K562 (cell line): Measurements from ENCODE around the gene ATP5F1D. TPM values are rescaled to one million over a fixed set of nuclear protein-coding genes. Genes with fewer than 3 reads are reported as not detected.

Source experiments
- ATF7 ChIP-seq: fragments of 450-650 bp; IDR thresholded peaks from 2 replicates; pipeline ENCODE4 v1.7.1; 2014; ENCODE audit warnings: mild to moderate bottlenecking, moderate library complexity
- BRF1 ChIP-seq: IDR thresholded peaks from 3 replicates; pipeline ENCODE4 v1.6.1; 2011; ENCODE audit warnings: borderline replicate concordance, mild to moderate bottlenecking; ENCODE audit not compliant: insufficient read length; ENCODE audit errors: extremely low read depth
- GABPB1 ChIP-seq: sonication (generic); formaldehyde crosslinking; IDR thresholded peaks from 2 replicates; pipeline ENCODE4 v1.8.0; 2022; ENCODE audit warnings: mild to moderate bottlenecking, missing genetic modification reagents
- HNRNPK ChIP-seq: fragments of 200-400 bp; formaldehyde crosslinking; IDR thresholded peaks from one replicate; pipeline ENCODE4 v1.6.1; 2018; ENCODE audit warnings: mild to moderate bottlenecking, low read depth, low read length; ENCODE audit not compliant: poor library complexity, severe bottlenecking
- NFE2L1 ChIP-seq: fragments of 450-650 bp; IDR thresholded peaks from 2 replicates; pipeline ENCODE4 v1.6.1; 2016; ENCODE audit warnings: missing genetic modification characterization, low read depth, mild to moderate bottlenecking, missing compliant biosample characterization, moderate library complexity, borderline replicate concordance
- RBBP5 ChIP-seq: fragments of 200-600 bp; sonication (generic); IDR thresholded peaks from 2 replicates; pipeline ENCODE4 v1.6.1; 2012; ENCODE audit warnings: borderline replicate concordance, mild to moderate bottlenecking, low read length, control low read depth, inconsistent platforms; ENCODE audit not compliant: insufficient read depth, poor library complexity, severe bottlenecking
- RBM34 ChIP-seq: fragments of 200-400 bp; formaldehyde crosslinking; IDR thresholded peaks from 2 replicates; pipeline ENCODE4 v1.6.1; 2018; ENCODE audit warnings: low read length, borderline replicate concordance; ENCODE audit not compliant: insufficient read depth
- SAP30 ChIP-seq: fragments of 200-600 bp; sonication (generic); IDR thresholded peaks from 2 replicates; pipeline ENCODE4 v1.6.1; 2012; ENCODE audit warnings: borderline replicate concordance, low read depth, mild to moderate bottlenecking, moderate library complexity, low read length, control low read depth, inconsistent platforms; ENCODE audit not compliant: insufficient read depth, poor library complexity, severe bottlenecking
- SIN3A ChIP-seq, 2 experiments: fragments of 150-350 bp in 1 of 2; IDR thresholded peaks; 2 replicates each; pipeline ENCODE4 v1.6.1; 2011 to 2016; ENCODE audit warnings: borderline replicate concordance in 2 of 2, low read depth in 2 of 2, low read length in 2 of 2, mild to moderate bottlenecking in 2 of 2, moderate library complexity in 2 of 2; ENCODE audit not compliant: control insufficient read depth in 1 of 2
- ZBTB40 ChIP-seq, 2 experiments: fragments of 450-650 bp in 1 of 2; sonication (generic) in 1 of 2; formaldehyde crosslinking in 1 of 2; IDR thresholded peaks; 2 replicates each; pipeline versions ENCODE4 v1.7.1 to v1.9.0; 2016 to 2022; ENCODE audit warnings: inconsistent platforms in 1 of 2, mild to moderate bottlenecking in 1 of 2, missing genetic modification reagents in 1 of 2
- ZNF324 ChIP-seq: fragments of 250-450 bp; sonication (Bioruptor Pico); IDR thresholded peaks from 2 replicates; pipeline ENCODE4 v1.4.0; 2020; ENCODE audit warnings: mild to moderate bottlenecking
- ZNF431 ChIP-seq: sonication (generic); formaldehyde crosslinking; IDR thresholded peaks from 2 replicates; pipeline ENCODE4 v1.8.0; 2022; ENCODE audit warnings: mild to moderate bottlenecking, missing genetic modification reagents
- ZNF445 ChIP-seq: fragments of 250-450 bp; sonication (Bioruptor Pico); IDR thresholded peaks from 2 replicates; pipeline ENCODE4 v1.4.0; 2020; ENCODE audit warnings: low read depth, mild to moderate bottlenecking, moderate library complexity
- ZZZ3 ChIP-seq: fragments of 450-650 bp; IDR thresholded peaks from 2 replicates; pipeline ENCODE4 v1.6.1; 2016; ENCODE audit warnings: antibody characterized with exemption, mild to moderate bottlenecking, moderate library complexity
- polyA plus RNA-seq, 8 experiments: library from polyadenylated mRNA; depleted of rRNA in 4 of 8; stranded (reverse) in 5 of 8; unstranded in 3 of 8; fragments of >200 nt; fragmentation: Nextera tagmentation in 2 of 8; fragmentation: Illumina TruSeq in 1 of 8; extraction: Ambion mirVana in 2 of 8; extraction: Trizol in 1 of 8; gene quantifications; 2 replicates each; pipeline versions ENCODE4 v1.2.1 to v1.2.3, GENCODE V29; 2011 to 2014; ENCODE audit warnings: inconsistent platforms in 1 of 8, missing spikeins in 1 of 8
- total RNA-seq, 7 experiments: library from RNA; depleted of rRNA in 6 of 7; stranded (reverse); fragments of >200 nt in 6 of 7; fragmentation: Illumina TruSeq in 2 of 7; extraction: Trizol in 2 of 7; gene quantifications; 2 replicates each; pipeline versions ENCODE4 v1.2.1 to v1.2.3, GENCODE V29; 2011 to 2021; ENCODE audit warnings: low replicate concordance in 1 of 7

Gene ATP5F1D
- total and polyA plus RNA-seq, 9 of the 15 experiments (the other 6 are each of a cell fraction or from before 2014, with no cell fraction given), result 3.9 to 409 (median 36.8) TPM

- TF ChIP-seq ZBTB40 (IDR thresholded peaks at IDR 0.05) (no peak), ZBTB40 (CRISPR knock-in tag; IDR thresholded peaks at IDR 0.05) (no peak), HNRNPK (no peak), RBM34 (no peak), ZNF324 (CRISPR knock-in tag) (no peak), SAP30 (peak; percentile 39), NFE2L1 (tag) (no peak), ZNF445 (CRISPR knock-in tag) (no peak), ZZZ3 (no peak), ATF7 (no peak), GABPB1 (no peak), BRF1 (no peak), RBBP5 (peak; percentile 56), SIN3A (IDR thresholded peaks at IDR 0.05; ENCODE audit: borderline replicate concordance in 2 of 2, control insufficient read depth in 1 of 2, low read depth in 2 of 2, low read length in 2 of 2) (0 out of 4 replicates have a peak, but pooled peaks of 1 of the 2 experiments have one; percentile 32), ZNF431 (CRISPR knock-in tag) (no peak)
These were observed 24.1 kb downstream of the ATP5F1D start (continued) for GRCh38 chr19:1265615-1266128.
